NT2/D1 (cell line): ENCODE data around the gene SKAP1.

Experiments used
- SUZ12 ChIP-seq: IDR thresholded peaks from 2 replicates; pipeline ENCODE4 v1.6.1; 2011; ENCODE audit not compliant: insufficient read length, insufficient read depth; ENCODE audit errors: extremely low read depth
- YY1 ChIP-seq: IDR thresholded peaks from 2 replicates; pipeline ENCODE4 v1.6.1; 2011; ENCODE audit not compliant: insufficient read length, insufficient read depth
- ZNF274 ChIP-seq: IDR thresholded peaks from 2 replicates; pipeline ENCODE4 v1.6.1; 2011; ENCODE audit warnings: mild to moderate bottlenecking, low read depth, low read length

DNA sequence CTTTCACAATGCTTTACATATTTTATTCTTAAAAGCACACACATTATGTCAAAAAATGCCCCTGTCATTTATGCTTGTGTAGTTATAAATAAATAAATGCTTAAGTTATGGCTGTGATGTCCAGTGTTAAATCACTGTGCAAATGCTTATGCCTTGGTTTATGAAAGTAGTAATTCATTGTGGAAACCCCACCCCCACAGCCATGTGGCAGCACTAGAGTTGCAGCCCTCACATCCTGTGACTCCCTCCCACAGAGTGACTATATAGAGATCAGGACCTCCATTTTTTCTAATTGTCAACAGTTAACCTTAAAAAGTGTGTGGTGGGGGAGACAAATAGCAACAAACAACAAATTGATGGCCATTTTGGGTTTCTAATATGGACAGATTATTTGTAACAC, 2.4 kb downstream of the SKAP1 start:
- TF ChIP-seq YY1 (no peak), ZNF274 (no peak), SUZ12 (no peak)
